Endodermal cell (in vitro differentiated cells): ENCODE measurements around the gene PKLR. TPM values are rescaled to one million over a fixed set of nuclear protein-coding genes. Genes with fewer than 3 reads are reported as not detected.

Source experiments
- DNase-seq: peaks from one replicate; pipeline ENCODE4 v3.0.0-alpha.2; 2017
- H3K27ac ChIP-seq: 2 replicates; pipeline ENCODE4 v1.5.1; 2013; ENCODE audit warnings: mild to moderate bottlenecking, low read depth, low read length, moderate library complexity
- H3K27me3 ChIP-seq: 2 replicates; pipeline ENCODE4 v1.6.1; 2013; ENCODE audit warnings: mild to moderate bottlenecking, low read length, moderate library complexity; ENCODE audit not compliant: insufficient read depth, control insufficient read depth, poor library complexity, severe bottlenecking
- H3K36me3 ChIP-seq: 2 replicates; pipeline ENCODE4 v1.7.0; 2013; ENCODE audit warnings: mild to moderate bottlenecking, low read length, moderate library complexity; ENCODE audit not compliant: control insufficient read depth, insufficient read depth
- H3K4me1 ChIP-seq: one replicate; pipeline ENCODE4 v1.7.0; 2013; ENCODE audit warnings: low read length; ENCODE audit not compliant: control insufficient read depth, insufficient read depth
- H3K4me3 ChIP-seq: 2 replicates; pipeline ENCODE4 v1.5.1; 2013; ENCODE audit warnings: mild to moderate bottlenecking, low read length, moderate library complexity
- H3K9ac ChIP-seq: 2 replicates; pipeline ENCODE4 v1.6.1; 2013; ENCODE audit warnings: mild to moderate bottlenecking, low read length, moderate library complexity; ENCODE audit not compliant: poor library complexity, severe bottlenecking; ENCODE audit errors: extremely low read depth
- H3K9me3 ChIP-seq: 2 replicates; pipeline ENCODE4 v1.6.1; 2013; ENCODE audit warnings: mild to moderate bottlenecking, low read length, moderate library complexity; ENCODE audit not compliant: control insufficient read depth
- H3K27ac Mint-ChIP-seq: 2 replicates; pipeline ENCODE4 v1.8.0; 2020; ENCODE audit warnings: mixed read lengths
- H3K27me3 Mint-ChIP-seq: 2 replicates; pipeline ENCODE4 v1.8.0; 2021; ENCODE audit warnings: mild to moderate bottlenecking, mixed read lengths; ENCODE audit not compliant: insufficient read depth
- H3K36me3 Mint-ChIP-seq: 2 replicates; pipeline ENCODE4 v1.8.0; 2020; ENCODE audit warnings: low read depth, mixed read lengths
- H3K4me1 Mint-ChIP-seq: 2 replicates; pipeline ENCODE4 v1.8.0; 2020; ENCODE audit warnings: mixed read lengths
- H3K4me3 Mint-ChIP-seq: 2 replicates; pipeline ENCODE4 v1.8.0; 2020; ENCODE audit warnings: mild to moderate bottlenecking, moderate library complexity, mixed read lengths
- H3K9me3 Mint-ChIP-seq: 2 replicates; pipeline ENCODE4 v1.8.0; 2020; ENCODE audit warnings: mild to moderate bottlenecking, mixed read lengths
- CTCF ChIP-seq: fragments of 200-600 bp; sonication (generic); conservative IDR thresholded peaks from 2 replicates; pipeline ENCODE4 v1.5.0; 2021; ENCODE audit warnings: antibody characterized with exemption, mild to moderate bottlenecking
- WGBS, 2 experiments: methylation state at CpG; one replicate each; pipeline versions ENCODE4 v1.1.5 to v1.1.7; 2013; ENCODE audit warnings: missing lambda C conversion rate in 2 of 2, mixed read lengths in 1 of 2; ENCODE audit not compliant: insufficient coverage in 1 of 2, insufficient read length in 1 of 2; 5-methylcytosine and 5-hydroxymethylcytosine counted together
- total RNA-seq, 2 donors: library from RNA; stranded (reverse); fragmentation: NEBNext Ultra II Directional in 1 of 2; extraction: Animal tissue kit (Norgen Biotek cat#: 25700) in 1 of 2; gene quantifications; 2 replicates in 1 of 2; 3 replicates in 1 of 2; pipeline ENCODE4 v1.2.1, GENCODE V29; 2021

PKLR gene
- total RNA-seq, 2 donors from 2014 or later, result 0.40 TPM; not detected in 1

- TF ChIP-seq CTCF, result no peak
- Histone ChIP-seq H3K36me3 (peaks cover 80% of the 10 kb centered on the region), H3K27me3 (no peaks in the 10 kb centered on the region), H3K9me3 (no peaks in the 10 kb centered on the region), H3K4me1 (no peaks in the 10 kb centered on the region), H3K4me3 (no peak overlapping the region), H3K27ac (no peak overlapping the region), H3K9ac (no peak overlapping the region)
- 97 to 100% methylated on average over 7 to 21 of the region's 21 CpGs for WGBS, 2 experiments
- H3K27ac Mint-ChIP-seq, result no peak overlapping the region
- H3K36me3 Mint-ChIP-seq, result peaks cover 80% of the 10 kb centered on the region
- no peaks in the 10 kb centered on the region for H3K27me3 Mint-ChIP-seq
- DNase-seq, result no peak
- H3K4me3 Mint-ChIP-seq, result no peak overlapping the region
- H3K9me3 Mint-ChIP-seq, result no peaks in the 10 kb centered on the region
- H3K4me1 Mint-ChIP-seq, result peaks cover 10% of the 10 kb centered on the region
Measured at GRCh38 chr1:155268630-155269029, 32.6 kb downstream of the PKLR start.

- H3K9me3 ChIP-seq, result no peaks in the 10 kb centered on the region
- Mint-ChIP-seq H3K4me1 (peaks cover 8% of the 10 kb centered on the region), H3K36me3 (peaks cover 85% of the 10 kb centered on the region), H3K4me3 (no peak overlapping the region), H3K27ac (no peak overlapping the region), H3K27me3 (no peaks in the 10 kb centered on the region), H3K9me3 (no peaks in the 10 kb centered on the region)
- no peak for TF ChIP-seq CTCF
- WGBS, 2 experiments, result 100% methylated on average over 2 of the region's 2 CpGs
- H3K4me3 ChIP-seq, result no peak overlapping the region
- H3K27ac ChIP-seq, result no peak overlapping the region
- H3K4me1 ChIP-seq, result no peaks in the 10 kb centered on the region
- H3K9ac ChIP-seq, result no peak overlapping the region
- H3K36me3 ChIP-seq, result peaks cover 91% of the 10 kb centered on the region
- H3K27me3 ChIP-seq, result no peaks in the 10 kb centered on the region
- DNase-seq, result no peak
Measured at GRCh38 chr1:155267373-155267772, 33.9 kb downstream of the PKLR start.

- H3K36me3 Mint-ChIP-seq, result peaks cover 81% of the 10 kb centered on the region
Measured at GRCh38 chr1:155266553-155266952, 34.7 kb downstream of the PKLR start.

More at GRCh38 chr1:155266553-155266952, 34.7 kb downstream of the PKLR start:
- no peak for DNase-seq
- no peak overlapping the region for H3K27ac Mint-ChIP-seq
- Histone ChIP-seq H3K27me3 (no peaks in the 10 kb centered on the region), H3K4me1 (no peaks in the 10 kb centered on the region), H3K4me3 (no peak overlapping the region), H3K9ac (no peak overlapping the region), H3K9me3 (no peaks in the 10 kb centered on the region), H3K27ac (no peak overlapping the region), H3K36me3 (peaks cover 87% of the 10 kb centered on the region)
- peaks cover 8% of the 10 kb centered on the region for H3K4me1 Mint-ChIP-seq
- no peaks in the 10 kb centered on the region for H3K9me3 Mint-ChIP-seq
- no peak for TF ChIP-seq CTCF
- 94 to 96% methylated on average over 6 of the region's 6 CpGs for WGBS, 2 experiments
- H3K27me3 Mint-ChIP-seq, result no peaks in the 10 kb centered on the region
- H3K4me3 Mint-ChIP-seq, result no peak overlapping the region
